ENCODE measurements around the gene OVCA2. TPM values are rescaled to one million over a fixed set of nuclear protein-coding genes. Genes with fewer than 3 reads are reported as not detected.

OVCA2 gene
- total RNA-seq, 1 experiment from 2014 or later: 42.5 TPM

GRCh38 chr17:2034157-2034556 lies 7.7 kb upstream of the OVCA2 start:
- TF ChIP-seq REST (IDR thresholded peaks at IDR 0.05; ENCODE audit: insufficient read depth in 1 of 2, low read depth in 2 of 2, low read length in 1 of 2) (no peak), POLR2AphosphoS5 (IDR thresholded peaks at IDR 0.05; ENCODE audit: low read depth, low read length) (no peak), SIN3A (IDR thresholded peaks at IDR 0.05; ENCODE audit: borderline replicate concordance, insufficient read depth, low read depth, low read length) (no peak), CTCF (IDR thresholded peaks at IDR 0.05) (no peak), TCF7L2 (IDR thresholded peaks at IDR 0.05; ENCODE audit: low read depth, low read length) (no peak)
- DNase-seq (ENCODE audit: low read depth, low spot score): no peak
- in situ Hi-C loops (cut with HindIII; ENCODE audit: low pct_unique_long_range_greater_than_20kb, low sequenced_read_pairs): no loop called here
- Histone ChIP-seq H3K4me1 (ENCODE audit: control insufficient read depth, insufficient read depth, low read length) (peaks cover 3% of the 10 kb centered on the region; the same call in 1 of the 2 replicates), H3K9me3 (ENCODE audit: control insufficient read depth, insufficient read depth, low read depth, low read length) (no peaks in the 10 kb centered on the region), H3K27me3 (ENCODE audit: control insufficient read depth, insufficient read depth, low read length) (no peaks in the 10 kb centered on the region), H3K4me3 (ENCODE audit: low read depth in 2 of 2, low read length in 2 of 2) (no peak overlapping the region), H3K36me3 (ENCODE audit: control insufficient read depth, insufficient read depth, low read length) (no peaks in the 10 kb centered on the region; the same call in 1 of the 2 replicates), H3K27ac (ENCODE audit: low read length) (no peak overlapping the region)
- POLR2A ChIA-PET: no interaction called here
- CTCF ChIA-PET: no interaction called here
- BruUV-seq (replicated peaks): no TSS peak
- intact Hi-C loops (cut with micrococcal nuclease; ENCODE audit: unreplicated experiment): no loop called here
- no peak for ATAC-seq

- intact Hi-C loops (cut with micrococcal nuclease; ENCODE audit: unreplicated experiment) (no loop called here), in situ Hi-C loops (cut with HindIII; ENCODE audit: low pct_unique_long_range_greater_than_20kb, low sequenced_read_pairs) (no loop called here)
- Histone ChIP-seq H3K27ac (ENCODE audit: low read length) (no peak overlapping the region), H3K4me1 (ENCODE audit: control insufficient read depth, insufficient read depth, low read length) (peaks cover 3% of the 10 kb centered on the region; the same call in 1 of the 2 replicates), H3K9me3 (ENCODE audit: control insufficient read depth, insufficient read depth, low read depth, low read length) (no peaks in the 10 kb centered on the region), H3K36me3 (ENCODE audit: control insufficient read depth, insufficient read depth, low read length) (no peaks in the 10 kb centered on the region; the same call in 1 of the 2 replicates), H3K27me3 (ENCODE audit: control insufficient read depth, insufficient read depth, low read length) (no peaks in the 10 kb centered on the region), H3K4me3 (ENCODE audit: low read depth in 2 of 2, low read length in 2 of 2) (no peak overlapping the region)
- DNase-seq (ENCODE audit: low read depth, low spot score) (no peak), ATAC-seq (no peak)
- BruUV-seq (replicated peaks): no TSS peak
- CTCF ChIA-PET: no interaction called here
- TF ChIP-seq CTCF (IDR thresholded peaks at IDR 0.05) (no peak), REST (IDR thresholded peaks at IDR 0.05; ENCODE audit: insufficient read depth in 1 of 2, low read depth in 2 of 2, low read length in 1 of 2) (no peak), SIN3A (IDR thresholded peaks at IDR 0.05; ENCODE audit: borderline replicate concordance, insufficient read depth, low read depth, low read length) (no peak), TCF7L2 (IDR thresholded peaks at IDR 0.05; ENCODE audit: low read depth, low read length) (no peak)
- POLR2A ChIA-PET: no interaction called here
These were observed 6.8 kb upstream of the OVCA2 start for GRCh38 chr17:2034806-2035540.
